GM19099 (cell line): ENCODE data around the gene TAF5L.

Source experiments
- POLR2A ChIP-seq: IDR thresholded peaks from 3 replicates; pipeline ENCODE4 v1.6.1; 2011; ENCODE audit warnings: low read depth; ENCODE audit not compliant: insufficient read length; ENCODE audit errors: extremely low read depth

Gene TAF5L

DNA sequence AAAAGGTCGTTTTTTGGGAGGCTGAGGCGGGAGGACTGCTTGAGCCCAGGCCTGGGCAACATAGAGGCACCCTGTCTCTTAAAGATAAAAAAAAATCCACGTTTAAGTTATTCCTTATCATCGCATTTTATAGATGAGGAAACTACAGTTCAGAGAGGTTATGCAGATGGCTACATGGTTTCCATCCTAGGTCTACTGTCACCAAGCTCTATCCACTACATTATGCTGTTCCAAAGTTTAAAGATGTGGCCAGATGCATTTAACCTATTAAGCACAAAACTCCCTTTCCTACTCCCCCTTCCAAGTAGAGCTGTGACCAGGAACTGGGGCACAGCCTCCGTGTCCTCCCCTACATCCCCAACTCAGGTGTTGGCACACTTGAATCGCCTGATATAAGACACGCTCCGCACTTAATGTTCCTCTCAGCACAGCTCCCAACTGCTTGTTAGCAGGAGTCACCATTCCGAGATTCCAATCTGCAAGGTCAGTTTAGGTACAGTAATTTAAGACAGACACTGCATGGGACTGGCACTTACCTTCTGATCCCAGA, 1.3 kb downstream of the TAF5L start:
- TF ChIP-seq POLR2A: no peak

- no peak for TF ChIP-seq POLR2A
Measured at GRCh38 chr1:229623838-229624237, 2.1 kb downstream of the TAF5L start.

DNA sequence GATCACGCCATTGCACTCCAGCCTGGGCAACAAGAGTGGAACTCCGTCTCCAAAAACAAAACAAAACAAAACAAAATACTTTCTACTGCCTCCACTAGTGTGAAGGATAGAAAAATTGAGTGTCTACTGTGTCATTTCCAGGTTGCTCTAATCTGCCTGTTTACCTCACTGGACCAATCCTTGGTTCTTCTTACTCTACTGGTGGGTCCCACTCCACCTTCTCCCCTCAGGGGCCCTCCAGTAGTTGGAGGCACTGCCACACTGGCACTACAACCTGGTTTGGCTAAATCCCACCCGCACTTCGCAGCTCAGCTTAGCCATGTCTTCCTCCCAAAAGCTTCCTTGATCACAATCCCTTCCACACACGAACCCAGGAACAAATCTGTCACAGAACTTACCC, 2.7 kb downstream of the TAF5L start:
- no peak for TF ChIP-seq POLR2A

DNA sequence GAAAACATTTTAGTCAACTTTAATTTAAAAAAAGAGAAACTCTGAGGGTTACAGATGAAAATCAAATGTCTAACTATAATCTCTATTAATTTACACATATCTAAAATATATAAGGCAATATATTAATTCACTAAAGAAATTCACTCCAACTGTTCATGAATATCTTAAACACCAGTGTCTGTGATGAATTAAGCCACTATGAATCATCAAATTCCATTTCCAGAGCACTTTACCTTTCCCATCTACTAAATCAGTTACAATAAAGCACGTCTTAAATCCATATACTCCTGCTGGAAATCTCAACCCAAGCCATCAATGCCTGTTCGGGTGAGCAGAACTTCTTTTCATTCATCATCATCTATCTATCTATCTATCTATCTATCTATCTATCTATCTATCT, 4.3 kb downstream of the TAF5L start:
- TF ChIP-seq POLR2A: no peak

- no peak for TF ChIP-seq POLR2A
Measured at GRCh38 chr1:229620876-229621275, 5.0 kb downstream of the TAF5L start.

- TF ChIP-seq POLR2A: no peak
Measured at GRCh38 chr1:229619614-229620013, 6.3 kb downstream of the TAF5L start.

GRCh38 chr1:229619002-229619401, 6.9 kb downstream of the TAF5L start:
- no peak for TF ChIP-seq POLR2A

DNA sequence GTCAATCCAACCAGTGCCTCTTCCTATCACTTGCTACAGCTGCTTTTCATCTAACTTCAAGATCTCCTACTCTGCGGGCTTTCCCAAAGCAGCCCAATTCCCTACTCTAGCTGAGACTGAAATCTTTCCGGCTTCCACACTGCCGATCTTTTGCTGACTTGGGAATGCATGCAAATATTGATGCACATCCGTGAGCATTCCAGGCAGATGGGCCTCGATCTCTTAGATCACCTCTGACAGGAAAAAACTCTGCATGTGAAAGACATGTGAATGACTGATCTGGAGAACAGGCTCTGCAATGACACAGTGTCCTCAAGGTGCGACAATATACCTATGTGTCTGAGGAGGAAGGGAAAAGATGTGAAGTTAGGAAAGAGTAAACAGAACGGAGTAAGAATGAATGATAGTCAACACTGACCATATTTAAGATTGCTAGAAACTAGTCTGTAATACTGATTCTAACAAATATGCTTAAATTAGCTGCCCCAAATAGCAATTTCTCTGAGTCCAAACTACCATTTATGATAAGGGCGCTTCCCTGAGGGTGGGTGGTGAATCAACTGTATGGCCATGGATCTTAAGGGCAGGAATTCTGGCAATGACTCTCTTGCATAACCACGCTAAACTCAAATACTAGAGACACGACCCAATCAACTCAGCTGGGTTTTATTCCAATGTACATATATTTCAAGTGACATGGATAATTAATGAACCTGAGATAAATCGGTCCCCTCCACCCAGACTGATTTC, 8.4 kb downstream of the TAF5L start:
- no peak for TF ChIP-seq POLR2A

- no peak for TF ChIP-seq POLR2A
Measured at GRCh38 chr1:229614701-229615100, 11.2 kb downstream of the TAF5L start.

DNA sequence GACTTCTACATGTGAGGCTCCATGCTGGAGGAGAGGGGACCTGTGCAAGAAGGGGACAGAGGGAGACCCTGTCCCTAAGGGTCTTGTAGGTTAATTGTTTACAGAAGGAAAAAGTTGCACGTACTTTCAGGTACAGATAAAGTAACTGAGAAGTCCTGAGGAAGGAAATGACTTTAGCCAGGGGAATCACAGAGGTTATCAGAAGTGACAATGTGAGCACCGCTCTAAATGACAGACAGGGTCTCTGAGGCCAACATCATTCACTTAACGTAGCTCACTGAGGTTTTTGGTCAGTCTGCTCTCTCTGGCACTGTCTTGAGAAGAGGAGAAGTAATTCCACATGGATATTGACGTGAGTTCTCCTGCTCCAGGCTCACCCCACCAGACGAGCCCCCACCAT, 12.0 kb downstream of the TAF5L start:
- no peak for TF ChIP-seq POLR2A

DNA sequence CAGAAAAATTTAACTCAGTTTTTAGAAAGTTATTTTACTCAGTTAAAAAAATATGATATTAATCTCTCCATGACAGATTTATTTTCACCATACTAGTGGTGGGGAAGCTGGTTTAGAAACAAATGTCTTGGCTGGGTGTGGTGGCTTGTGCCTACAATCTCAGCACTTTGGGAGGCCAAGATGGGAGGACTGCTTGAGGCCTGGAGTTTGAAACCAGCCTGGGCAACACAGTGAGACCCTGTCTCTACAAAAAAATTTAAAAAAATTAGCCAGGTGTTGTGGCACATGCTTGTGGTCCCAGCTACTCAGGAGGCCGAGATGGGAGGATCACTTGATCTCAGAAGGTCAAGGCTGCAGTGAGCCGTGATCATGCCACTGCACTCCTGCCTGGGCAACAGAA, 17.3 kb downstream of the TAF5L start:
- no peak for TF ChIP-seq POLR2A

DNA sequence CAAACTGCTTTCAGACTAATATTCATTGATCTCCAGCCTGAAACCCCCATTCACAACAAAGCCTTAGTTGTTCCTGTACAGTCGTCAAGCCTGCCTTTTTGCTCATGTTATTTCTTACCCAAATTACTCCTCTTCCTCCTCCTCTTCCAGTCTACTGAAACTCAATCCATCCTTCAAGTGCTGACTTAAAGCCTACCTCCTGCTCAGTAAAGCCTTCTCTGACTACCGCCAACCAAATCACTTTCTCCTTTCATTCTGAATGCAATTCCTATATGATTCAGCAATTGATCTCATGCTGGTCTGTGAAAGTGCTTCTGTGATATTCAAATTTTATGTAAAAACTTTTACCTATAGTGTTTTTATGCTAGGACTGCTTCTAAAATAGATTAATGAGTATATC, 18.6 kb downstream of the TAF5L start:
- no peak for TF ChIP-seq POLR2A

- TF ChIP-seq POLR2A: no peak
Measured at GRCh38 chr1:229603371-229604005, 22.4 kb downstream of the TAF5L start.

DNA sequence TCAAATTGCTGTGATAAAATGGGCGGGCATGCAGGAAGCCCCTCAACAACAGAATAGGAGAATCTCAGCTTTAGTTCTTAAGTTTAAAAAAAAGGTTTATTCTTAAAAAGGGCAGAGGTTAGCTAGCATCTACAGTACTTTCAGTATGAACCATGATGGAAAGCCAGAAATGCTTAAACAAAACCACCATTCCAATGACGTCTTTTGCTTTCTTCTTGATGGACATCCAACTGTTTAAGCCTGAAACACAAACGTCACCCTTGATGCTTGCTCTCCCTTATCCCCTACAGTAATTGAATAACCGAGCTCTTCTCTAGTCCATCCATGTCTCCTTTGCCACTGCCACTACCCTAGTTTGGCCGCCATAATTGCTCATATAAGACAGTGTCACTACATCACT, 25.7 kb downstream of the TAF5L start:
- no peak for TF ChIP-seq POLR2A

- no peak for TF ChIP-seq POLR2A
Measured at GRCh38 chr1:229599218-229599954, 26.5 kb downstream of the TAF5L start.

GRCh38 chr1:229597877-229598276, 28.0 kb downstream of the TAF5L start:
- TF ChIP-seq POLR2A: no peak
